MCF 10A (cell line): ENCODE data around the gene ESRRB. TPM values are rescaled to one million over a fixed set of nuclear protein-coding genes. Genes with fewer than 3 reads are reported as not detected.
"Not testable (repeated sequence)": the region's sequence is repeated elsewhere in the genome, so short reads cannot be mapped to it uniquely, and the experiment has no call there.

Experiments
- BruUV-seq: library from RNA; stranded (reverse); fragments of 400-500 nt; replicated peaks from 2 replicates; lab custom pipeline; 2021; lab: Mats Ljungman, UMichigan
- CTCF ChIA-PET: fragments of 300-600 bp; sonication (Branson Sonifier 250); formaldehyde crosslinking; extraction: SDS; loops from one replicate; lab custom pipeline; 2021; ENCODE audit warnings: antibody characterized with exemption, inconsistent platforms; lab: Yijun Ruan, JAX
- POLR2A ChIA-PET: fragments of 300-600, 350-650 bp; sonication (Branson Sonifier 250); formaldehyde crosslinking; extraction: SDS; loops from one replicate; lab custom pipeline; 2020; ENCODE audit warnings: antibody characterized with exemption, inconsistent platforms; lab: Yijun Ruan, JAX
- DNase-seq: peaks from one replicate; pipeline ENCODE4 v3.0.0-alpha.2; 2018; ENCODE audit not compliant: unreplicated experiment
- H3K27ac Mint-ChIP-seq: one replicate; pipeline ENCODE4 v1.8.0; 2022; ENCODE audit warnings: mild to moderate bottlenecking, low read depth, mixed read lengths; ENCODE audit not compliant: unreplicated experiment
- H3K27me3 Mint-ChIP-seq: one replicate; pipeline ENCODE4 v1.8.0; 2022; ENCODE audit warnings: mixed read lengths; ENCODE audit not compliant: insufficient read depth, unreplicated experiment
- H3K36me3 Mint-ChIP-seq: one replicate; pipeline ENCODE4 v1.8.0; 2022; ENCODE audit warnings: mild to moderate bottlenecking, moderate library complexity, mixed read lengths; ENCODE audit not compliant: insufficient read depth, unreplicated experiment
- H3K4me1 Mint-ChIP-seq: one replicate; pipeline ENCODE4 v1.8.0; 2022; ENCODE audit warnings: mixed read lengths; ENCODE audit not compliant: insufficient read depth, unreplicated experiment
- H3K4me3 Mint-ChIP-seq: one replicate; pipeline ENCODE4 v1.8.0; 2022; ENCODE audit warnings: mild to moderate bottlenecking, moderate library complexity, mixed read lengths; ENCODE audit not compliant: unreplicated experiment
- H3K9me3 Mint-ChIP-seq: one replicate; pipeline ENCODE4 v1.8.0; 2022; ENCODE audit warnings: mixed read lengths; ENCODE audit not compliant: unreplicated experiment
- intact Hi-C: fragments of 100-400 bp; cut with micrococcal nuclease; formaldehyde crosslinking; loops from 2 replicates; pipeline ENCODE4 v1.14.1; 2022
- total RNA-seq: library from RNA; stranded (reverse); gene quantifications from 2 replicates; pipeline ENCODE4 v1.2.3, GENCODE V29; 2022
- TF ChIP-seq, protein P1 (sequence below): fragments of 200-600 bp; IDR thresholded peaks from one replicate; pipeline ENCODE4 v1.8.0; 2022; ENCODE audit warnings: antibody characterized with exemption, mild to moderate bottlenecking; ENCODE audit not compliant: unreplicated experiment

ESRRB gene
- total RNA-seq, 1 experiment from 2014 or later = 0.23 TPM

DNA sequence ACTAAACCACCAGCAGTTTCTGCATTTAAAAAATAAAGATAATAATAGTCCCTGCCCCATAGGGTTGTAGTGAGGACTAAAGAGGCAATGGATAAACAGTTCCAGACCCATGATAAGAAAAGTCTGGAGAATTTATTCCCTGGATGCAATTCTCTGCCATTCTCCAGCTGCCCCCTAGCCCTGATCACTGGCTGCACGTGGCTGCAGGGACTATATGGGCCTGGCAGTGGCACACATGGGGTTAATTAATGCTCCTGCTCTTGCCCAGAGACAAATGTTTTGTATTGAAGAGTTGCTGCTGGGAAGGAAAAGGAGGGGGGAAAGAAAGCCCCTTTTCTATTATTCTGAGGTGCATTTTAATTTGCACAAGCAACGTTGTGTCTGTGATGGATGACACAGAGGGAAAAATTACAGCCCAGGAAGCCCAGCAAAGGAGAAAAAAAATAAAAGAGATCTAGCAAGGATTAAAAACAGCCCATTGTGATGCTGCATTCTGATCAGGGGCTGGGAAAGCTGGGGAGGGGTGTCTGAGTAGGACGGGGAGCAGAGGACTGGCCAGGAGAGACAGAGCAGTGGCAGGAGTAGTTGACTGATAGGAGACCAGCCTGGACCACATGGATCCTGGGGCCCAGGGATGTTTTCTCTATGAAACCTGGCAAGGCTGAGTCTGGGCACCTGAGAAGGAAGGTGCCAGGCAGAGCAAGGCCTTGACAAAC, 149.3 kb downstream of the ESRRB start:
- Mint-ChIP-seq H3K4me1 (no peaks in the 10 kb centered on the region), H3K4me3 (no peak overlapping the region), H3K36me3 (no peaks in the 10 kb centered on the region), H3K27ac (no peak overlapping the region), H3K27me3 (no peaks in the 10 kb centered on the region), H3K9me3 (peaks cover 7% of the 10 kb centered on the region)
- DNase-seq = no peak
- intact Hi-C loops = no loop called here
- BruUV-seq = no TSS peak
- TF ChIP-seq, protein P1, sequence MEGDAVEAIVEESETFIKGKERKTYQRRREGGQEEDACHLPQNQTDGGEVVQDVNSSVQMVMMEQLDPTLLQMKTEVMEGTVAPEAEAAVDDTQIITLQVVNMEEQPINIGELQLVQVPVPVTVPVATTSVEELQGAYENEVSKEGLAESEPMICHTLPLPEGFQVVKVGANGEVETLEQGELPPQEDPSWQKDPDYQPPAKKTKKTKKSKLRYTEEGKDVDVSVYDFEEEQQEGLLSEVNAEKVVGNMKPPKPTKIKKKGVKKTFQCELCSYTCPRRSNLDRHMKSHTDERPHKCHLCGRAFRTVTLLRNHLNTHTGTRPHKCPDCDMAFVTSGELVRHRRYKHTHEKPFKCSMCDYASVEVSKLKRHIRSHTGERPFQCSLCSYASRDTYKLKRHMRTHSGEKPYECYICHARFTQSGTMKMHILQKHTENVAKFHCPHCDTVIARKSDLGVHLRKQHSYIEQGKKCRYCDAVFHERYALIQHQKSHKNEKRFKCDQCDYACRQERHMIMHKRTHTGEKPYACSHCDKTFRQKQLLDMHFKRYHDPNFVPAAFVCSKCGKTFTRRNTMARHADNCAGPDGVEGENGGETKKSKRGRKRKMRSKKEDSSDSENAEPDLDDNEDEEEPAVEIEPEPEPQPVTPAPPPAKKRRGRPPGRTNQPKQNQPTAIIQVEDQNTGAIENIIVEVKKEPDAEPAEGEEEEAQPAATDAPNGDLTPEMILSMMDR = no peak
- ChIA-PET POLR2A (no interaction called here), CTCF (interaction anchor here (0.5 to 1.0 kb wide), 3 partner anchors 10 to 346 kb away, joined by 3 to 10 read pairs (median 4); no protein-coding TSS in a partner anchor)

DNA sequence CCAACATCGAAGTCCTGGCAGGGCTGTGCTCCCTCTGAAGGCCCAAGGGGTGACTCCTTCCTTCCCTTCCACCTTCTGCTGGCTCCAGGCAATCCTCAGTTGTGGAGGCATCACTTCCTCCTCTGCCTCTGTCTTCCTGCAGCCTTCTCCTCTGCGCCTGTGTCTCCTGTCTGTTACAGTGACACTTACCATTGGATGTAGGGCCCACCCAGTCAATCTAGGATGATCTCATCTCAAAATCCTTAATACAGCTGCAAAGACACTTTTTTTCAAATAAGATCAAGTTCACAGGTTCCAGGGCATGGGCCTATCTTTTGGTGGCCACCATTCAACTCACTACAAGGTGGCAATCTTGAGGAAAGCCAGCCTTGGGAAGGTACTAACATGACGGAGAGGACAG, 155.1 kb downstream of the ESRRB start:
- H3K27ac Mint-ChIP-seq = no peak overlapping the region
- H3K4me1 Mint-ChIP-seq = no peaks in the 10 kb centered on the region

DNA sequence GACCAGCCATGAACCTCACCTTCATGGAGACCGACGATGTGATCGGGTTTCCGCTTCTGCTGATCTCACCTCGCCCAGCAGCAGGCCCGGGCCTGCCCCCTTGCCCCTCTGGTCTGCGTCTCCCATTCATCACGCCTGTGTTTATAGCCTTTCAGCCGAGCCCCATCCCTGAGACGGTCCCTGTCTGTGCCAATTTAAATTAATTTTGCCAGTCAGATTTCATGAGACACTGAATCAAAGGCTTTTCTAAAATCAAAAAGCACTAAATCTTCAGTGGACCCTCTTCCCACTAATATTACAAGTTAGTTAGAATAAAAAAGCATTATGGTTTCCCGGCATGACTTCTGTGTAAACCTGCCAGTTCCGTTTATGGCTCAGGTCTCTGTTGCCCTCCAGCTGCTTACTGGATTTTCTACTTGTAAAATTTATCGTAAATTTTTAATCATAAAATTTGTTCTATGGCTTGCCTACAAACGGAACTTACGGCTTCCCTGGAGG, 155.9 kb downstream of the ESRRB start:
- intact Hi-C loops = no loop called here
- Mint-ChIP-seq H3K36me3 (no peaks in the 10 kb centered on the region), H3K27ac (no peak overlapping the region), H3K4me3 (no peak overlapping the region), H3K9me3 (no peaks in the 10 kb centered on the region), H3K4me1 (no peaks in the 10 kb centered on the region), H3K27me3 (no peaks in the 10 kb centered on the region)
- TF ChIP-seq, protein P1 = no peak
- POLR2A ChIA-PET = no interaction called here
- BruUV-seq = no TSS peak
- DNase-seq = no peak
- CTCF ChIA-PET = interaction anchor here (0.6 to 0.7 kb wide), 2 partner anchors 144 to 159 kb away, joined by 3 read pairs; no protein-coding TSS in a partner anchor

More for the DNA sequence above, 155.1 kb downstream of the ESRRB start:
- CTCF ChIA-PET = interaction anchor here (0.6 to 0.7 kb wide), 2 partner anchors 144 to 160 kb away, joined by 3 read pairs; no protein-coding TSS in a partner anchor
- no peak for DNase-seq
- POLR2A ChIA-PET = no interaction called here
- TF ChIP-seq, protein P1 = no peak
- intact Hi-C loops = no loop called here
- H3K4me3 Mint-ChIP-seq = no peak overlapping the region
- H3K36me3 Mint-ChIP-seq = no peaks in the 10 kb centered on the region
- H3K27me3 Mint-ChIP-seq = no peaks in the 10 kb centered on the region
- BruUV-seq = no TSS peak
- no peaks in the 10 kb centered on the region for H3K9me3 Mint-ChIP-seq

DNA sequence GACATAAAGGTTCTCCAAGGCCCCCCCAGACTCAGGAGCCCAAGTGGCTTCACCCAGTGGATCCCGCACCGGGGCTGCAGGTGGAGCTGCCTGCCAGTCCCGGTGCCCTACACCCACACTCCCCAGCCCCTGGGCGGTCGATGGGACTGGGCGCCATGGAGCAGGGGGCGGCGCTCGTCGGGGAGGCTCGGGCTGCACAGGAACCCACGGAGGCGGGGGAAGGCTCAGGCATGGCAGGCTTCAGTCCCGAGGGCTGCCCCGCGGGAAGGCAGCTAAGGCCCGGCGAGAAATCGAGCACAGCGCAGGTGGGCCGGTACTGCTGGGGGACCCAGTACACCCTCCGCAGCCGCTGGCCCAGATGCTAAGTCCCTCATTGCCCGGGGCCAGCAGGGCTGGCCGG, 160.7 kb downstream of the ESRRB start:
- ChIA-PET CTCF (interaction anchor here (1.7 kb wide), 1 partner anchor 9 kb away, joined by 5 read pairs; no protein-coding TSS in a partner anchor), POLR2A (interaction anchor here (1.2 kb wide), 1 partner anchor 25 kb away, joined by 3 read pairs; no protein-coding TSS in a partner anchor)
- H3K36me3 Mint-ChIP-seq, H3K9me3 Mint-ChIP-seq, H3K27ac Mint-ChIP-seq, BruUV-seq, intact Hi-C loops, H3K4me3 Mint-ChIP-seq, DNase-seq, H3K4me1 Mint-ChIP-seq: not testable (repeated sequence)
- peaks cover 11% of the 10 kb centered on the region for H3K27me3 Mint-ChIP-seq
